ENCODE measurements around the gene MYH6.

The MYH6 gene

GRCh38 chr14:23377573-23378563 is 30.2 kb downstream of the MYH6 start:
- DNase-seq (ENCODE audit: low read depth in 2 of 2): no peak

- DNase-seq (ENCODE audit: low read depth in 2 of 2): no peak
Measured at GRCh38 chr14:23377198-23377550, 30.9 kb downstream of the MYH6 start.

DNA sequence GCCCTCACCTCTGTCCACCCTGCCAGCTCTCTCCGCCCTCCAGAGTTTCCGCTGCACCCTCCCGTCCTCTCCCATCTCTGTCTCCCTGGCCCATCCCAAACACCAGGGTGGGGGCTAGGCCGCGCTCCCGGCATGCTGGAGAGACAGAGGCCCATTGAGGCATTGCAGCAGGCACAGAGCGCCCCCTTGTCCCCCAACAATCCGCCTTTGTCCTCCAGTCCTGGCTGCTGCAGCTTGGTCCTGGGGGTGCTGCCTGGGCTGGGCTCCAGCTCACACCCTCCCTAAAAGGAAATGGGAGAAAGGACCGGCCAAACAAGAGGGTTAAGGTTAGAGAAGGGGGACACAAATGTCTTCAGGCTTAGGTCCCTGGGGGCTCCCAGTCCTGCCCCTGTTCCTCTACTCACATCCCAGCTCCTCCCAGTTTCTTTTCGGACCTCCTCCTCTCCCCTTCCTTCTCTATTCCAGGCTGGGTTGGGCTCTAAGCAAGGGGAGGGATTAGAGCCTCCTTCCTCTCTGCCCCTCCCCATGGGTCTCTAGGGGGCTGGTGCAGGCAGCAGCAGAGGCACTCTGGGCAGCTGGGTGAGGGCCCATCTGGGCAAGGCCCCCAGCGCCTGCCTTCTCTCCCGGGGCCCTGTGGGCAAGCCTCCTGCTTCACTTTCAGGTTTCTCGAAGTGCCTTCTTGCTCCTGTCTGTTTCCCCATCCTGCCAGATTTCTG is 31.4 kb downstream of the MYH6 start, which contains the start of gene CMTM5:
CMTM5 (plus strand) TSS at position 565 of the 716 bp plus-strand sequence. CDS start 206 bp downstream, outside the sequence.
- no peak for DNase-seq (ENCODE audit: low read depth in 2 of 2)

GRCh38 chr14:23375527-23376251 is 32.4 kb downstream of the MYH6 start:
- DNase-seq (ENCODE audit: low read depth in 2 of 2): no peak

DNA sequence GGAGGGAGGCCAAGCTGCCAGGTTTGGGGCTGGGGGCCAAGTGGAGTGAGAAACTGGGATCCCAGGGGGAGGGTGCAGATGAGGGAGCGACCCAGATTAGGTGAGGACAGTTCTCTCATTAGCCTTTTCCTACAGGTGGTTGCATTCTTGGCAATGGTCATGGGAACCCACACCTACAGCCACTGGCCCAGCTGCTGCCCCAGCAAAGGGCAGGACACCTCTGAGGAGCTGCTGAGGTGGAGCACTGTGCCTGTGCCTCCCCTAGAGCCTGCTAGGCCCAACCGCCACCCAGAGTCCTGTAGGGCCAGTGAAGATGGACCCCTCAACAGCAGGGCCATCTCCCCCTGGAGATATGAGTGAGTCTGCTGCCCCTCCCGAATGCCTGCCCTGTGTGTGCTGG is 35.0 kb downstream of the MYH6 start:
- DNase-seq (ENCODE audit: low read depth in 2 of 2): no peak

DNA sequence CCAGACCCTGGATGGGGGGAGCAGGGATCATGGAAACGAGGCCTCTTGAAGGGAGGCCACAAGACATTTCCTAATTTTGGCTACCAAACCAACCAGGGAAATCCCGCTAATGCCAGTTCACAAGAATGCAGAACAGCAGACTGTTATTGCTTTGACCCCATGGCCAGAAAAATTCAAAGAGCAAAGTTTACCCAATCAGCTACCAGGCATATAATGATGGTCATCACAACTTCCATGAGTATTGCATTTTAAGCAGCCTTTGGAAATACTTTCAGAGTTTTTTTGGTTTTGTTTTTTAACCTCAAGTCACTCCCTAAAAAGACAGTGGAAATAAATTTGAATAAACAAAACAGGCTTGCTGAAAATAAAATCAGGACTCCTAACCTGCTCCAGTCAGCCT is 35.6 kb downstream of the MYH6 start, which contains the start of gene IL25:
IL25 (plus strand) TSS at position 301 of the 400 bp plus-strand sequence.
- no peak for DNase-seq (ENCODE audit: low read depth in 2 of 2)

- no peak for DNase-seq (ENCODE audit: low read depth in 2 of 2)
Measured at GRCh38 chr14:23371865-23372264, 36.2 kb downstream of the MYH6 start.

DNA sequence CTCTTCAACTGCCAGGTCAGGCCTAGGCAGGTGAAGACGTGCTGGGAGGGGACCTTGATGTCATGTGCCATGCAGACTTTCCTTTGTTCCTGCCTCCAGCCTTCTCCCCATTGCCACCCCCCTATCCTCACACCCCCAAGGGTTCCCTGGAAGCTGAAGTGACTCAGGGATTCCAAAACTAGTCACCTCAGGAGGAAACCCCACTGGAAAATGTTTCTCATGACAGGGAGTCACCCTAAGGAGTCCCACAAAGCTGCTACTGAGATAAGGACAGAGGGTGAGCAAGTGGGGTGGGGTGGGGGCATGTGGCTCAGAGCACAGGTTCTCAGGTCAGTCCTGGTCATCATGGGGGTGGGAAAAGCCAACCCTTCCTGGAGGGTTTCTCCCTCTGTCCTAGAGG is 37.9 kb downstream of the MYH6 start:
- DNase-seq (ENCODE audit: low read depth in 2 of 2): no peak

GRCh38 chr14:23366426-23366921 is 41.6 kb downstream of the MYH6 start:
- no peak for DNase-seq (ENCODE audit: low read depth in 2 of 2)

DNA sequence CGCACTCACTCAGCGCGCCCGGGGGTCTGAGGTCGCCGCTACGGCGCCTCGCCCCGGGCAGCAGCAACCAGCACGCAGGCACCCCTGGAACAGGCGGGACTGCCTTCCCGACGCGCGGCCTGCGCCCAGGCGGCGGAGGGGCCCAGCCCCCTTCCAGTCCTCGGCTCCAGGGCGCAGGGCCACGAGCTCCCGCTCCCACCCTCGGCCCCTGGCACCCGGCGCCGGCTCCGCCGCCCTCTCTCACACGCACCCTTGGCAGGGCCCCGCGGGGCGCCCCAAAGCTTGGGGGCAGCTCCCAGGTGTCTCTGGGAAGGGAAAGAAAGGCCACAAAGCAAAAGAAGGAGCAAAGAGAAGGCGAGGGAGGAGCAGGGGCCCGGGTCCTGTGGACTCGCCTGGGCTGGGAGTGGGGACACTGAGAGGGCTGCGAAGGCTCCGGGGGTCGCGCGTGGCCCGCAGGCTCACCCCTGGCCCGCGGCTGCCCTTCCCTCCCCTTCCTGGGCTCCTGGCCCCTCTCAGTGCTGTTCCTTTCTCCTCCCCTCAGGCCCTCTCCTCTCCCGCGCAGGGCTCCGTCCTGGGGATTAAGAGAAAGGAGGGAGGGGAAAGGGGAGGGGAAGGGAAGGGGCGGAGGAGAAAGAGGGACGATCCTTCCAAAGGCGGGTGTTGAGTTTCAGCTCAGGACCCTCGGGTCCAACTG is 42.2 kb downstream of the MYH6 start:
- DNase-seq (ENCODE audit: low read depth in 2 of 2): no peak

- DNase-seq (ENCODE audit: low read depth in 2 of 2): no peak
Measured at GRCh38 chr14:23365036-23365731, 42.9 kb downstream of the MYH6 start, which contains the start of gene EFS. TSS of gene EFS (minus strand) at chr14:23365172. CDS start at chr14:23365025, 147 bp downstream.

DNA sequence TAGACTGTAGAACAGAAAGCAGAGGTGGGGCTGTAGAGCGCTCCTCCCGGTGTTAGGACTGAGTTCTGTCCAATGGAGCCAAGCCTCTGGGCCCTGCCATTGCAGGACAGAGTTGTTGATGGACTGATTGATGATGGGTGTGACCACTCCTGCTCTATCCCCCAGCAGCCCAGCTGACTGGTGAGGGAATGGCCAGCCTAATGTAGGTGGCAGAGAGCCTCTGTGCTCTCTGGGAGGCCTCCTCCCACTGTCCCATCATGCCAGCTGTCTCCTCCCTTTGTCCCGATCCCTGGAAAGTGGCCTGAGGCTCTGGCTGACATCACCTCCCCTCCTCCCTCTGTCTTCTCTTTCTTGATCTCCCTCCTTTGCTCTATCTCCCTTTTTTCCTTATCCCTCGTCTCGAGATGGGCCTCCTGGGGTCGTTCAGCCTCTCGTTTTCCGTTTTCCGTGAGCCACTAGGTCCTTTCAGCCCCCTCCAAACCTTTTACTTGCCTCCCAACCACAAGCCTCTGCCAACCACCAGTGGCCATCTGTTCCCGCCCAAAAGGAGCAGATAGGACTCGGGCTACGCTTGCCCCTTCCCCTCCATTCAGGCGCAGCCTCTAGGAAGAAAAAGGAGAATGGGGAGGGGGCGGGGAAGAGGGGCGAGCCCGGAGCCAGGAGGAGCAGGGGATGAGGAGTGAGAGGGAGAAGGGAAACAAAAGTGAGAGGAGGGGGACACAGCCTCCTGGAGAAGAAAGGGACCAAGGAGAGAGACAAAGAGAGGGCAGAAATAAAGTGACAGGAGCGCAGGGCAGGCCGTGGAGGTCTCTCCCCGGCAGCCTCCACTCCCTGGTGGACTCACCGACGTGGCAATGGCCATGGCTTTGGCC is 43.7 kb downstream of the MYH6 start:
- DNase-seq (ENCODE audit: low read depth in 2 of 2): no peak

GRCh38 chr14:23362200-23362599 is 45.9 kb downstream of the MYH6 start:
- DNase-seq (ENCODE audit: low read depth in 2 of 2): no peak

DNA sequence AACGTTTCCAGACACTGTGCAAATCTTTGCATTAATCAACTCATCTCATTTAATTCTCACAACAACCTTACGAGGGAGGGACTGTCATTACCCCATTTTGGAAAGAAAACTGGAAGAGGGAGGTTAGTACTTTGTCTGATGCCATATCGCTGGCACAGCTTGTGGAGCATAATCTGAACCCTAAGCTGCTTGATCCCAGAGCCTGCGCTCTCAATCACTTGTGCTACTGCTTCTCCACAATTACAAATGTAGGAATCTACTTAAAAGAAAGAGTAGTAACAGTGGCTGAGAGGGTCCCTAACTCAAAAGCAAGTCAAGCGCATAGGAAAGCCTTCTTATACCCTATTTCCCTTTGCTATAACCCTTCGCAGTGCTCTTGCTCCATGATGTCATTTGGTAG is 46.3 kb downstream of the MYH6 start:
- no peak for DNase-seq (ENCODE audit: low read depth in 2 of 2)

GRCh38 chr14:23361320-23361719 is 46.8 kb downstream of the MYH6 start:
- no peak for DNase-seq (ENCODE audit: low read depth in 2 of 2)

DNA sequence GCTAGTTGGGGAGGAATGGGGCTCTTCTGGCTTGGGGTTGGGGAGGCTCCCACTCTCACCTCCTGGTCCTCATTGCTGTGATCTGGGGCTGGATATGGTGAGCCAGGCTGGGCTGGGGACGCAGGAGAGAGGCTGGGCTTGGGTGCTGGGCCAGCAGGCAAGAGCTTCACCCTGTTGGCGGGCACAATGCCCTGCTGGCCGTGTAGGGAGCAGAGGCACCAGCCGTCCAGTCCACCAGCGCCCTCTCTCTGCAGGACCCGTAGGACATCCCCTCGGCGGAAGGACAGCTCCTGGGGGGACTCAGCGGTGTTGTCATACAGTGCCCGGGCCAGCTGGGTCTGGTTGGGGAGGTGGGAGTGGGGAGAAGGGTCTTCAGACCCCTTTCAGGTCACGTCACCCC is 47.6 kb downstream of the MYH6 start:
- DNase-seq (ENCODE audit: low read depth in 2 of 2): no peak

DNA sequence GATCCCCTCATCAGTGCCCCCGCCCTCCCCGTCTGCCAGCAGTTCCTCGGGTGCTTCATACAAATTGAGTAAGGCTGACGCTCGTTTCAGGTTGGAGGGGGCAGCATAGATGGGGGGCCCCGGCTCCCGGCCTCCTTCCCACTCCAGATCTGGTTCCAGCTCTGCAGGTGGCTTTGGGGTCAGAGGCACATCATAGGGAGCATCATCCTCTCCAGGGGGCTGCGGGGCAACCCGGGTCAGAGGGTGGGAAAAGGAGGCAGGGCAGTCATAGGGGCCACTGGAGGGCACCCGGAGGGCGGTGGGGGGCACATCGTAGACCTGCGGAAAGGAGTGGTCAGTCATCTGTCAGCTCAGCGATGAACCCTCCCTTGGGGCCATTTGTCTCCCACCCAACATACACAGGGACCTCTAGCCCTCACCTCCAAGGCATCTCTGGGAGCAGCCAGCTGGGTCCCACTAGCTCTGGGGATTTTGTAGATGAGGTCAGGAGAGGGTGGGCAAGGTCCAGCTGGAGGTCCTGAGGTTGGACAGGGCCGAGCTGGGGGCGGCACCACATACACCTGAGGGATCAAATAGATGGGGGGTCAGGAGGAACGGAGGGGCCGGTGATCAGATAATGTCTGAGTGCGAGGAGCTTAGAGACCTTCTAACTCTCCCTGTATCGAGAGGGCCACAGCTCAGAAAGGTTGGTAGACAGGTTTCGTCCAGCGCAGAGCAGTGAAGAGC is 48.2 kb downstream of the MYH6 start:
- DNase-seq (ENCODE audit: low read depth in 2 of 2): no peak

- DNase-seq (ENCODE audit: low read depth in 2 of 2): no peak
Measured at GRCh38 chr14:23359167-23359626, 48.9 kb downstream of the MYH6 start.

Data from activated CD4-positive, alpha-beta T cell treated with anti-CD3 and anti-CD28 coated beads for 24 hours (primary cell).